Measurements from ENCODE around the gene SFR1. TPM values are rescaled to one million over a fixed set of nuclear protein-coding genes. Genes with fewer than 3 reads are reported as not detected.

SFR1 gene
- total RNA-seq, 1 experiment from 2014 or later = 8.4 TPM

GRCh38 chr10:104109908-104110662 is 11.9 kb upstream of the SFR1 start:
- intact Hi-C loops (cut with micrococcal nuclease; ENCODE audit: unreplicated experiment) = no loop called here
- no peak overlapping the region for H3K4me3 ChIP-seq (ENCODE audit: low read depth in 2 of 2, low read length in 2 of 2)

More at GRCh38 chr10:104109908-104110662, 11.9 kb upstream of the SFR1 start:
- POLR2A ChIA-PET = interaction anchor here (0.9 kb wide), 1 partner anchor 12 kb away, joined by 3 read pairs; the partner anchor contains the start of gene SFR1
- H3K4me1 ChIP-seq (ENCODE audit: control insufficient read depth, insufficient read depth, low read length) = no peaks in the 10 kb centered on the region
- H3K36me3 ChIP-seq (ENCODE audit: control insufficient read depth, insufficient read depth, low read length) = no peaks in the 10 kb centered on the region
- BruUV-seq (replicated peaks) = no TSS peak
- TF ChIP-seq POLR2AphosphoS5 (IDR thresholded peaks at IDR 0.05; ENCODE audit: low read depth, low read length) (no peak), REST (IDR thresholded peaks at IDR 0.05; ENCODE audit: insufficient read depth in 1 of 2, low read depth in 2 of 2, low read length in 1 of 2) (no peak), SIN3A (IDR thresholded peaks at IDR 0.05; ENCODE audit: borderline replicate concordance, insufficient read depth, low read depth, low read length) (no peak), CTCF (IDR thresholded peaks at IDR 0.05) (no peak), TCF7L2 (IDR thresholded peaks at IDR 0.05; ENCODE audit: low read depth, low read length) (no peak)
- ATAC-seq (peak; percentile 82), DNase-seq (ENCODE audit: low read depth, low spot score) (no peak)
- H3K9me3 ChIP-seq (ENCODE audit: control insufficient read depth, insufficient read depth, low read depth, low read length) = peaks cover 6% of the 10 kb centered on the region; the same call in 1 of the 2 replicates
- H3K27me3 ChIP-seq (ENCODE audit: control insufficient read depth, insufficient read depth, low read length) = no peaks in the 10 kb centered on the region
- H3K27ac ChIP-seq (ENCODE audit: low read length) = no peak overlapping the region
- in situ Hi-C loops (cut with HindIII; ENCODE audit: low pct_unique_long_range_greater_than_20kb, low sequenced_read_pairs) = no loop called here
- CTCF ChIA-PET = no interaction called here

Data from Panc1 (cell line).